Activated T-helper 9 cell treated with anti-CD3 and anti-CD28 coated beads, Interleukin-2, amount 50 U/mL, for 16 hours (primary cell): ENCODE results near the gene LRRC58.
"Not testable (repeated sequence)": the region's sequence is repeated elsewhere in the genome, so short reads cannot be mapped to it uniquely, and the experiment has no call there.

Experiments used
- DNase-seq: peaks from one replicate; pipeline ENCODE4 v3.0.0-alpha.2; 2020; ENCODE audit warnings: low read depth

LRRC58 gene

GRCh38 chr3:120339362-120339761 is 9.8 kb downstream of the LRRC58 start:
- no peak for DNase-seq

- DNase-seq: no peak
Observed at GRCh38 chr3:120338517-120338916, 10.6 kb downstream of the LRRC58 start.

DNA sequence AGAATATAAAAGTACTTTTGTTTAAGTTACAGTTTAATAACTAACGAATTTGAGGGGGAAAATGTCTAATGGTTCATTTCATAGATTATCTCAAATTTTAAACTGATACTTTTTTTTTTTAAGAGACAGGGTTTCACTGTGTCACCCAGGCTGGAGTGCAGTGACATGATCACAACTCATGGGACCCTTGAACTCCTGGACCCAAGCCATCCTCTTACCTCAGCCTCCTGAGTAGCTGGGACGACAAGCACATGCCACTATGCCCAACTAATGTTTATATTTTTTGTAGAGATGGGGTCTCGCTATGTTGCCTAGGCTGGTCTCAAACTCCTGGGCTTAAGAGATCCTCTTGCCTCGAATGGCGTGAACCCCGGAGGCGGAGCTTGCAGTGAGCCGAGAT is 16.5 kb downstream of the LRRC58 start:
- no peak for DNase-seq

- no peak for DNase-seq
Observed at GRCh38 chr3:120331076-120331475, 18.1 kb downstream of the LRRC58 start.

DNA sequence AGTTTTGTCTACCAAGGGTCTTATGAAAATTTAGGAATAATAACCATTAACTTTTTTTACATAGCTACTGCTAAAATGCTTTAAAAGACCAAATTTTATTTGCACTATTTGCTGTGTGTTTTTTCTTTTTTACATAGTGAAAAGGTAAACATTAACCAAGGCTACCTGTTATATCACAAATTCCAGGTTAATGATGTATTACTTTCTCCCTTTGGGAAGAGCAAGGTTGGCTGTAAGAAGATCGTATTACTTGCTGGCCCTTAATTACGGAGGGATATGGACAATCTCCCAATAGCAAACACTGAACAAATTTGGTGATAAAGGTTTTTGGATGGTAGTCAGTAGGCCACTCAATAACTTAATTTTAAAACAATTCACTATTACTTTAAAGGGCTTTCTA is 22.4 kb downstream of the LRRC58 start:
- DNase-seq: no peak

DNA sequence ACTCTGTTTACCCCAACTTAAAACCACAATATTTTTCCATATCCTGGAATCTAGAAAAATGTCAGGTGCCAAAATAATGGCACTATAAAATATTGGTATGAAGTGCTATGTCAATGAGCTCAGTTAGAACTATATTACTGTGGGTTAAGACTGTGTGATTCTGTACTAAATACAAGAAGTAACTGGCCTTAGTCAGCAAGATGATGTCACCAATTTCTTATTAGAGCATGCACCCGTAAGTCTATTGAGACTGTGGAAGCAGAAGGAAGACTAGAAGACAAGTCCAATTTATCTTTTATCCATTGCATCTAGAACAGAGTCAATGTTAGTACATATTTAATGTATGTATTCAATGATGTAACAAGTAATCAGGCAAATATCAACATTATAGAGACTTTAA is 25.0 kb downstream of the LRRC58 start:
- DNase-seq: no peak

DNA sequence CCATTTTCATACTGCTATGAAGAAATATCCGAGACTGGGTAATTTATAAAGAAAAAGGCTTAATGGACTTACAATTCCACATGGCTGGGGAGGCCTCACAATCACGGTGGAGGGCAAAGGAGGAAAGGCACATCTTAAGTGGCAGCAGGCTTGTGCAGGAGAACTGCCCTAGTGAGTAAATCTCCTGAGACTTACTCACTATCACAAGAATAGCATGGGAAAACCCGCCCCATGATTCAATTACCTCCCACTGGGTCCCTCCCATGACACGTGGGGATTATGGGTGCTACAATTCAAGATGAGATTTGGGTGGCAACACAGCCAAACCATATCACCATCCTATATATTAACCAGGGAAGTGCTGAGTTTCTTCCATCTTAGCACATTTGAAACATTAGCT is 25.4 kb downstream of the LRRC58 start:
- not testable (repeated sequence) for DNase-seq

- DNase-seq: no peak
Observed at GRCh38 chr3:120311863-120312794, 37.0 kb downstream of the LRRC58 start.

- no peak for DNase-seq
Observed at GRCh38 chr3:120306519-120307455, 42.4 kb downstream of the LRRC58 start.

GRCh38 chr3:120304616-120305015 is 44.5 kb downstream of the LRRC58 start:
- no peak for DNase-seq

DNA sequence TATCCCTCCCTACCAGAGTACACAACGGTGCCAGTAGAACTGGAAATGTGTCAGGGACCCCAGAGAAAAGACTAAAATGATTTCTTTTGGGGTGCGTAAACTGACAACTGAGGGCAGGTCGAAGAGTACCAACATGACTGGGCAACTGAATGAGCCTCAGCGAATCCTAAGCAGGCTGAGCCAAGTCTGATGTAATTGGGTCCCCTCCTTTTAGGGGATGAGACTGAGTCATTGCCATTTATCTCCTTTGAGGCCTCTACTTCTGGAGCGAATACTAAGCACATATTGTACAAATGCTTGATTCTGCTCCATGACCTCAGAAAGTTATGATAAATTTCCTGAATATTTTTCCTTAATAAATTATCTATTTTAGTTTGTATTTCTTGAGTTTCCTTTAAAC is 46.8 kb downstream of the LRRC58 start:
- no peak for DNase-seq

GRCh38 chr3:120300971-120301370 is 48.2 kb downstream of the LRRC58 start:
- DNase-seq: no peak

- DNase-seq: no peak
Observed at GRCh38 chr3:120299403-120299802, 49.8 kb downstream of the LRRC58 start.

GRCh38 chr3:120298996-120299395 is 50.2 kb downstream of the LRRC58 start:
- DNase-seq: no peak

- DNase-seq: not testable (repeated sequence)
Observed at GRCh38 chr3:120291552-120291951, 57.6 kb downstream of the LRRC58 start.

DNA sequence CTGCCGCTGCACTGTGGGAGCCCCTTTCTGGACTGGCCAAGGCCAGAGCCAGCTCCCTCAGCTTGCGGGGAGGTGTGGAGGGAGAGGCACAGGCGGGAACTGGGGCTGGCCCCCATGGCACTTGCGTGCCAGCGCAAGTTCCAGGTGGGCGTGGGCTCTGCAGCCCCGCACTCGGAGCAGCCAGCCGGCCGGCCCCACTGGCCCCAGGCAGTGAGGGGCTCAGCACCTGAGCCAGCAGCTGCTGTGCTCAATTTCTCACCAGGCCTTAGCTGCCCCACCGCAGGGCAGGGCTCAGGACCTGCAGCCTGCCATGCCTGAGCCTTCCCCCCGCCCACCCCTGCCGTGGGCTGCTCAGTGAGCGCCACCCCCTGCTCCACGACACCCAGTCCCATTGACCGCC is 59.5 kb downstream of the LRRC58 start:
- DNase-seq: no peak

DNA sequence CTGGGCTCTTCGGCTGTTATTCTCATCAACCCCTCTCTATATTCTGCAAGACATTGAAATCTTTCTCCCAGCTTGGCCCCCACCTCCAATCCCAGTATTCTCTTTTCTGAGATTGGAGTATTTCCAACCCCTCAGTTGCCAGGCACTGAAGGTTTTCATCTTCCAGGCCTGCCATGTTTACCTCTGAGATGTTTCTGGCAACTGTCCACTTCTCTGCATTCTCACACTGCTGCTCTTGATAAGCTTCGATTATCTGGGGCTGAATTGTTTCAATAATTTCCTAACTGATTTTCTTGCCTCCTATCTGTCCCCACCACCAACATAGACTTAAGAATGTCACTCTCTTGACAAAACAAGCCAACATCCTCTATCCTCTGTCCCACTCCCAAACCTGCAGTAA is 62.7 kb downstream of the LRRC58 start:
- no peak for DNase-seq

- DNase-seq: no peak
Observed at GRCh38 chr3:120285508-120285841, 63.7 kb downstream of the LRRC58 start.

GRCh38 chr3:120284747-120285507 is 64.2 kb downstream of the LRRC58 start, which contains the start of gene GPR156:
GPR156 (minus strand) TSS chr3:120285222; CDS start chr3:120244098, 41,124 bp downstream.
- no peak for DNase-seq

DNA sequence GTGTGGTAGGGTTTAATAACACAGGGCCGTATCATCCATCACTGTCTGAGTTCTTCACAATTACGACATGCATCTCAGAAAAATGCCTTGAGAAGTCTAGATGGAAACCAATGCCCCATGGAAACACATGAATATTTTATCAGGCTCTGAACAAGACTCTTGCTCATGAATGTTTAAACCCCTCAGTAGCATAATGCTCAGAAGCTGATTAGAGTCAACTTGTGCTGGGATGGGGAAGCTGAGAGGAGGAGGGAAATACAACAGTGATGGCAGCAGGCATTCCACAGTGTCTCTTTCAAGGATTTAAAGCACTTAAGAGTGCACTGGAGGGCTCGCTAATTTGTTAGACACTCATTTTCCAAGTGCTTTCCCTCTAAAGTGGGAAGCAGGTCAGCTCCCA is 67.9 kb downstream of the LRRC58 start:
- no peak for DNase-seq

- DNase-seq: no peak
Observed at GRCh38 chr3:120280566-120280965, 68.6 kb downstream of the LRRC58 start.

DNA sequence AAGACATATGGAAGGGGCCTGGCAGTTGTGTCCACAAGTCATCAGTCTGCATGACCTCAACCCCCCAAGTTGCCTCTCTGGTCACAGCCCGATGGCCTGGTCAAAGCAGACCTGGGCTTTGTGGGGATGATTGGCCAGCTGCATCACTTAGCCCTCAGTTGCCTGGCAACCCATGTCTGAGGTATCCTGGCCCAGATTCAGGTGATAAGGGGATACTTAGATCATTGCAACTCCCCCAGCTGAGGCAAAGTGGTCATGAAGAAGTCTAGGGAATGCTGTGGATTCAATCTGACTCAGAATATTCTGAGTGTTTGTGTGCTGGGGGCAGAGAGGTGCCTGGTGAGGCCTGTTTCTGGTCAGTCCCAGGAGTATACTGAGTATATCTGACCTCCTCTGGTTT is 69.1 kb downstream of the LRRC58 start:
- no peak for DNase-seq
